ENCODE data around the gene ALDH1A3.

DNA sequence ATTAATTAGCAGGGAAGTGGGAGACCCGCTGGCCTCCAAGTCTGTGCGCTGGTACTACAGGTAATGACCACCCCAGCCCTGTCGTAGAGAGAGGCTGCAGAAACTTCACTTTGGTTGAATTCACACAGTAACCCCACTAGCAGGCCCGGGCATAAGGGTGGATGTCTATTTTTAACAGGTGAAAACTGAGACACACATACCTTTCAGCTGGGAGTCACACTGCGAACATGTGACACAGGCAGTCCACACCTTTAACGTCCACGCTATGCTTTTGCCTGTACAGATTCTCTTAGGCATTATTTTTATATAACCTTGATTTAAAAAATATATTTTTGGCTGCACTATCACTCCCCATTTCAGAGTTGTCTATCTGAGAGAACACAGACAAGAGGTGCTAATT lies 43.4 kb downstream of the ALDH1A3 start:
- TF ChIP-seq, protein P1, sequence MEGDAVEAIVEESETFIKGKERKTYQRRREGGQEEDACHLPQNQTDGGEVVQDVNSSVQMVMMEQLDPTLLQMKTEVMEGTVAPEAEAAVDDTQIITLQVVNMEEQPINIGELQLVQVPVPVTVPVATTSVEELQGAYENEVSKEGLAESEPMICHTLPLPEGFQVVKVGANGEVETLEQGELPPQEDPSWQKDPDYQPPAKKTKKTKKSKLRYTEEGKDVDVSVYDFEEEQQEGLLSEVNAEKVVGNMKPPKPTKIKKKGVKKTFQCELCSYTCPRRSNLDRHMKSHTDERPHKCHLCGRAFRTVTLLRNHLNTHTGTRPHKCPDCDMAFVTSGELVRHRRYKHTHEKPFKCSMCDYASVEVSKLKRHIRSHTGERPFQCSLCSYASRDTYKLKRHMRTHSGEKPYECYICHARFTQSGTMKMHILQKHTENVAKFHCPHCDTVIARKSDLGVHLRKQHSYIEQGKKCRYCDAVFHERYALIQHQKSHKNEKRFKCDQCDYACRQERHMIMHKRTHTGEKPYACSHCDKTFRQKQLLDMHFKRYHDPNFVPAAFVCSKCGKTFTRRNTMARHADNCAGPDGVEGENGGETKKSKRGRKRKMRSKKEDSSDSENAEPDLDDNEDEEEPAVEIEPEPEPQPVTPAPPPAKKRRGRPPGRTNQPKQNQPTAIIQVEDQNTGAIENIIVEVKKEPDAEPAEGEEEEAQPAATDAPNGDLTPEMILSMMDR (conservative IDR thresholded peaks at IDR 0.05 in 1 of 2, IDR thresholded peaks at IDR 0.05 in 1 of 2; ENCODE audit: extremely low read depth in 1 of 2, insufficient read depth in 1 of 2, low read depth in 1 of 2, low read length in 2 of 2): no peak
- no peak for TF ChIP-seq EZH2 (IDR thresholded peaks at IDR 0.05; ENCODE audit: borderline replicate concordance, low read length)
